Measurements from ENCODE around the gene SERPIND1. TPM values are rescaled to one million over a fixed set of nuclear protein-coding genes. Genes with fewer than 3 reads are reported as not detected.

The SERPIND1 gene
- total and polyA plus RNA-seq, 11 donors: 0.04 to 0.44 (median 0.15) TPM; not detected in 5

DNA sequence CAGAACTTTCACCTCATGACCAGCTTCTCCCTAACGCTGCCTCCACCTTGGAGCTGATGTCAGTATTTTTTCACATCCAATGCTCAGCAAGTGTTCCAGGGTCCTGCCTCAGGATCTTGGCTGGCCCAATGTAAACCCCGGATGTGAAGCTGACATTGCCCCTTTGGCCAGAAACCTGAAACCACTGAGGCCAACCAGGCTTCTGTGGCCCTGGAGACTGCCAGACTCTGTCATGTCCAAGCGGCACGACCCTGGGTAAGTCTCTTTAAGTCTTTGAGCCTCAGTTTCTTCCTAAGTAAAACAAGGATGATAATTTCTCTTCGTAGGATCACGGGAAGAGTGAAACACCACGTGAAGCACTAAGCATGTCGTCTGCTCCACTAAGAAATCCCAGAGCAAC, 22.8 kb downstream of the SERPIND1 start:
- Histone ChIP-seq H3K36me3 (peaks cover 4 to 100% (median 85%) of the 10 kb centered on the region in 9 donors), H3K4me1 (no peaks in the 10 kb centered on the region), H3K9me3 (no peaks in the 10 kb centered on the region), H3K4me3 (no peak overlapping the region), H3K27me3 (no peaks in the 10 kb centered on the region), H3K27ac (no peak overlapping the region)
- DNase-seq (no peak), ATAC-seq (no peak)
- TF ChIP-seq, protein P1, sequence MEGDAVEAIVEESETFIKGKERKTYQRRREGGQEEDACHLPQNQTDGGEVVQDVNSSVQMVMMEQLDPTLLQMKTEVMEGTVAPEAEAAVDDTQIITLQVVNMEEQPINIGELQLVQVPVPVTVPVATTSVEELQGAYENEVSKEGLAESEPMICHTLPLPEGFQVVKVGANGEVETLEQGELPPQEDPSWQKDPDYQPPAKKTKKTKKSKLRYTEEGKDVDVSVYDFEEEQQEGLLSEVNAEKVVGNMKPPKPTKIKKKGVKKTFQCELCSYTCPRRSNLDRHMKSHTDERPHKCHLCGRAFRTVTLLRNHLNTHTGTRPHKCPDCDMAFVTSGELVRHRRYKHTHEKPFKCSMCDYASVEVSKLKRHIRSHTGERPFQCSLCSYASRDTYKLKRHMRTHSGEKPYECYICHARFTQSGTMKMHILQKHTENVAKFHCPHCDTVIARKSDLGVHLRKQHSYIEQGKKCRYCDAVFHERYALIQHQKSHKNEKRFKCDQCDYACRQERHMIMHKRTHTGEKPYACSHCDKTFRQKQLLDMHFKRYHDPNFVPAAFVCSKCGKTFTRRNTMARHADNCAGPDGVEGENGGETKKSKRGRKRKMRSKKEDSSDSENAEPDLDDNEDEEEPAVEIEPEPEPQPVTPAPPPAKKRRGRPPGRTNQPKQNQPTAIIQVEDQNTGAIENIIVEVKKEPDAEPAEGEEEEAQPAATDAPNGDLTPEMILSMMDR (IDR thresholded peaks at IDR 0.05): no peak
- TF ChIP-seq POLR2A (IDR thresholded peaks at IDR 0.05): no peak
- intact Hi-C loops (cut with DNase I): no loop called here
- 93 to 94% (median 94%) methylated on average over 8 of the region's 8 CpGs for WGBS, 4 donors

DNA sequence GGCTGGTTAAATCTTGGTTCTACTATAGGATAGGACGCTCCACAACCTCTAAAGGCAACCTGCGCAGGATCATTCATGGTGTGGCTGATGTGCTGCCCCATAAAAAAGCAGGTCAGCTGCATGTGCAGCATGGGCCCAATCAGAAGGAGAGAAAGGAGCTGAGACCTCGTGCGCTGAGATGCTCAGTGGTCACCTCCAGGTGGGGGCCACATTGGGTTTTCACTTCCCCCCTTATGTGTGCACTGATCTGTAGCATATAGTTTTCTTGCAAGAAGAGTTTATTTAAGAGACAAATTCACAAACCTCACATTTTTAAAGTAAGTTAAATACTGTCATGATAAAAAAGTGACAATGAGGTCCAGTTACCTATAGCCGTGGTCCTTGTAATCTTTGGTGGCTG, 24.3 kb downstream of the SERPIND1 start:
- no peaks in the 10 kb centered on the region for H3K27me3 ChIP-seq
- H3K4me3 ChIP-seq: no peak overlapping the region
- no peak overlapping the region for H3K27ac ChIP-seq
- peaks cover 4 to 100% (median 90%) of the 10 kb centered on the region in 9 donors for H3K36me3 ChIP-seq
- H3K9me3 ChIP-seq: no peaks in the 10 kb centered on the region
- TF ChIP-seq POLR2A (IDR thresholded peaks at IDR 0.05): no peak
- TF ChIP-seq, protein P1 (IDR thresholded peaks at IDR 0.05): no peak
- ATAC-seq (no peak), DNase-seq (no peak)
- no peaks in the 10 kb centered on the region for H3K4me1 ChIP-seq
- intact Hi-C loops (cut with DNase I): no loop called here
- 94 to 98% (median 96%) methylated on average over 5 of the region's 5 CpGs for WGBS, 4 donors

DNA sequence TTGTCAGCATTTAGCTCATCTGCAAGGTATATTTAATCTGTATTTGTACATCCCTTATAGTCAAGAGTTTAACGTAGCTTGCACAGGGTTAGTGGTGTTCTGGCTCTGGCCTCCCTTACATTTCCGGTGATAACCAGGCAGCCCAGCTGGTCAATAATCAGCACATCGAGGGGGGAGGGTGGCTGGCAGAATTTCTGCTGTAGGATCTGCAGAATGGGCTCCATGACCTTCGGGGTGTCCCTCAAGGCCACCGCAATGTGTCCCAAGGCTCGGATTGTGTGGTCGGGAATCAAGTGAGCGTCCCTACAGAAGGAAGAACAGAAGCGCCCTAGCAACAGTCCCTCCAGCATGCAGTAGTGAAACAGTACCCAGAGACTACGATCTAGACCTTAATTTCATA, 25.1 kb downstream of the SERPIND1 start:
- 87 to 91% (median 89%) methylated on average over 10 of the region's 10 CpGs for WGBS, 4 donors
- ATAC-seq (no peak), DNase-seq (no peak)
- Histone ChIP-seq H3K4me1 (no peaks in the 10 kb centered on the region), H3K9me3 (no peaks in the 10 kb centered on the region), H3K4me3 (no peak overlapping the region), H3K36me3 (peaks cover 4 to 100% (median 95%) of the 10 kb centered on the region in 9 donors), H3K27me3 (no peaks in the 10 kb centered on the region), H3K27ac (no peak overlapping the region)
- TF ChIP-seq, protein P1 (IDR thresholded peaks at IDR 0.05): no peak
- no peak for TF ChIP-seq POLR2A (IDR thresholded peaks at IDR 0.05)
- intact Hi-C loops (cut with DNase I): no loop called here

DNA sequence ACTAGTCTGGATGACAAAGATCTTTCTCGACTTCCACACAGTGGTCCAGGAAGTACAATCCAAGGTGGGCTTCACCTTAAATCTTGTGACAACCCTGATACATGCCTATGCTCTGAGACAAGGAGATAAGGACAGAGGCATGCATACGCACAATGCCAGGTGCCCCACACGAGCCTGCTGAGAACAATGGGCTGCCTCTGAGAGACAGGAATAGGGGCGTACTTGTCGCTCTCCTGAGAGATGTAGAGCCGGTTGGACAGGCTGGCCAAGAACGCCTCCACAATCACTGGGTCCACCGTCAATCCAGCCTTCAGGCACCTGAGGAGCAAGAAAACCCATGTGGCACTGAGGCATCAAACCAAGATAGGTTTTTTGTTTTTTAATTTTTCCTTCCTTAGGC, 25.5 kb downstream of the SERPIND1 start:
- no peak overlapping the region for H3K4me3 ChIP-seq
- 86 to 90% (median 88%) methylated on average over 8 of the region's 8 CpGs for WGBS, 4 donors
- intact Hi-C loops (cut with DNase I): no loop called here
- DNase-seq: no peak
- H3K27me3 ChIP-seq: no peaks in the 10 kb centered on the region
- TF ChIP-seq, protein P1 (IDR thresholded peaks at IDR 0.05): no peak
- no peak for TF ChIP-seq POLR2A (IDR thresholded peaks at IDR 0.05)
- H3K36me3 ChIP-seq: peaks cover 4 to 100% (median 95%) of the 10 kb centered on the region in 9 donors
- ATAC-seq: no peak
- no peaks in the 10 kb centered on the region for H3K9me3 ChIP-seq
- H3K27ac ChIP-seq: no peak overlapping the region
- no peaks in the 10 kb centered on the region for H3K4me1 ChIP-seq

Data from heart left ventricle (tissue), 16 donors.